Activated naive CD8-positive, alpha-beta T cell treated with anti-CD3 and anti-CD28 coated beads, Interleukin-2, amount 50 U/mL, for 24 hours (primary cell): ENCODE results near the gene GUCY1A1.

ENCODE experiments used
- ATAC-seq: fragments of 150-1000 bp; cut with Tn5 transposase; one replicate; pipeline ENCODE4 v1.10.0; 2021
- DNase-seq: peaks from one replicate; pipeline ENCODE4 v3.0.0; 2021
- H3K27ac Mint-ChIP-seq: one replicate; pipeline ENCODE4 v1.8.0; 2021; ENCODE audit warnings: mild to moderate bottlenecking, mixed read lengths
- H3K27me3 Mint-ChIP-seq: one replicate; pipeline ENCODE4 v1.8.0; 2021; ENCODE audit warnings: mixed read lengths
- H3K36me3 Mint-ChIP-seq: one replicate; pipeline ENCODE4 v1.8.0; 2021; ENCODE audit warnings: low read depth, mixed read lengths
- H3K4me1 Mint-ChIP-seq: one replicate; pipeline ENCODE4 v1.8.0; 2021; ENCODE audit warnings: mixed read lengths
- H3K4me3 Mint-ChIP-seq: one replicate; pipeline ENCODE4 v1.8.0; 2021; ENCODE audit warnings: mild to moderate bottlenecking, moderate library complexity, mixed read lengths
- H3K9me3 Mint-ChIP-seq: one replicate; pipeline ENCODE4 v1.8.0; 2021; ENCODE audit warnings: mixed read lengths

GUCY1A1 gene

GRCh38 chr4:155693015-155693663, 26.5 kb downstream of the GUCY1A1 start:
- H3K27ac Mint-ChIP-seq: no peak overlapping the region

GRCh38 chr4:155694100-155694785, 27.6 kb downstream of the GUCY1A1 start:
- peaks cover 3% of the 10 kb centered on the region for H3K9me3 Mint-ChIP-seq
- H3K4me1 Mint-ChIP-seq: no peaks in the 10 kb centered on the region
- no peak overlapping the region for H3K27ac Mint-ChIP-seq
- ATAC-seq (no peak), DNase-seq (no peak)
- H3K27me3 Mint-ChIP-seq: peaks cover 8% of the 10 kb centered on the region
- H3K36me3 Mint-ChIP-seq: no peaks in the 10 kb centered on the region
- H3K4me3 Mint-ChIP-seq: no peak overlapping the region

More at GRCh38 chr4:155693015-155693663, 26.5 kb downstream of the GUCY1A1 start:
- no peak overlapping the region for H3K4me3 Mint-ChIP-seq
- no peaks in the 10 kb centered on the region for H3K4me1 Mint-ChIP-seq
- peaks cover 3% of the 10 kb centered on the region for H3K9me3 Mint-ChIP-seq
- H3K36me3 Mint-ChIP-seq: no peaks in the 10 kb centered on the region
- no peak for DNase-seq
- peaks cover 8% of the 10 kb centered on the region for H3K27me3 Mint-ChIP-seq
- no peak for ATAC-seq

- H3K27ac Mint-ChIP-seq: no peak overlapping the region
- DNase-seq (no peak), ATAC-seq (no peak)
- H3K36me3 Mint-ChIP-seq: no peaks in the 10 kb centered on the region
- peaks cover 3% of the 10 kb centered on the region for H3K9me3 Mint-ChIP-seq
- H3K4me1 Mint-ChIP-seq: no peaks in the 10 kb centered on the region
- no peak overlapping the region for H3K4me3 Mint-ChIP-seq
- peaks cover 8% of the 10 kb centered on the region for H3K27me3 Mint-ChIP-seq
Observed at GRCh38 chr4:155696226-155696625, 29.6 kb downstream of the GUCY1A1 start.

GRCh38 chr4:155696726-155697125, 30.1 kb downstream of the GUCY1A1 start:
- no peak overlapping the region for H3K4me3 Mint-ChIP-seq

GRCh38 chr4:155701827-155702226, 35.2 kb downstream of the GUCY1A1 start:
- no peak overlapping the region for H3K27ac Mint-ChIP-seq
- H3K9me3 Mint-ChIP-seq: peaks cover 3% of the 10 kb centered on the region
- H3K4me3 Mint-ChIP-seq: no peak overlapping the region
- ATAC-seq: no peak
- peaks cover 3% of the 10 kb centered on the region for H3K27me3 Mint-ChIP-seq
- DNase-seq: no peak
- no peaks in the 10 kb centered on the region for H3K36me3 Mint-ChIP-seq
- no peaks in the 10 kb centered on the region for H3K4me1 Mint-ChIP-seq

More at GRCh38 chr4:155696726-155697125, 30.1 kb downstream of the GUCY1A1 start:
- ATAC-seq: no peak
- Mint-ChIP-seq H3K9me3 (peaks cover 3% of the 10 kb centered on the region), H3K36me3 (no peaks in the 10 kb centered on the region), H3K4me1 (no peaks in the 10 kb centered on the region), H3K27me3 (peaks cover 8% of the 10 kb centered on the region), H3K27ac (no peak overlapping the region)
- no peak for DNase-seq

- H3K4me1 Mint-ChIP-seq: no peaks in the 10 kb centered on the region
- no peak for ATAC-seq
- no peak overlapping the region for H3K4me3 Mint-ChIP-seq
- H3K27ac Mint-ChIP-seq: no peak overlapping the region
- H3K9me3 Mint-ChIP-seq: no peaks in the 10 kb centered on the region
- H3K36me3 Mint-ChIP-seq: no peaks in the 10 kb centered on the region
- no peak for DNase-seq
- no peaks in the 10 kb centered on the region for H3K27me3 Mint-ChIP-seq
Observed at GRCh38 chr4:155703486-155704247, 37.0 kb downstream of the GUCY1A1 start.

GRCh38 chr4:155704841-155705404, 38.3 kb downstream of the GUCY1A1 start:
- DNase-seq: no peak
- no peaks in the 10 kb centered on the region for H3K27me3 Mint-ChIP-seq
- H3K4me3 Mint-ChIP-seq: no peak overlapping the region
- H3K36me3 Mint-ChIP-seq: no peaks in the 10 kb centered on the region
- ATAC-seq: no peak
- no peak overlapping the region for H3K27ac Mint-ChIP-seq
- H3K9me3 Mint-ChIP-seq: no peaks in the 10 kb centered on the region
- H3K4me1 Mint-ChIP-seq: no peaks in the 10 kb centered on the region

GRCh38 chr4:155705664-155706063, 39.0 kb downstream of the GUCY1A1 start:
- Mint-ChIP-seq H3K27me3 (no peaks in the 10 kb centered on the region), H3K27ac (no peak overlapping the region)
- DNase-seq: no peak

GRCh38 chr4:155706147-155706546, 39.5 kb downstream of the GUCY1A1 start:
- Mint-ChIP-seq H3K4me1 (no peaks in the 10 kb centered on the region), H3K27me3 (no peaks in the 10 kb centered on the region), H3K4me3 (no peak overlapping the region), H3K36me3 (no peaks in the 10 kb centered on the region), H3K9me3 (no peaks in the 10 kb centered on the region), H3K27ac (no peak overlapping the region)
- DNase-seq: no peak
- no peak for ATAC-seq

More at GRCh38 chr4:155705664-155706063, 39.0 kb downstream of the GUCY1A1 start:
- no peak overlapping the region for H3K4me3 Mint-ChIP-seq
- no peak for ATAC-seq
- no peaks in the 10 kb centered on the region for H3K36me3 Mint-ChIP-seq
- no peaks in the 10 kb centered on the region for H3K4me1 Mint-ChIP-seq
- H3K9me3 Mint-ChIP-seq: no peaks in the 10 kb centered on the region

- DNase-seq: no peak
- Mint-ChIP-seq H3K4me3 (no peak overlapping the region), H3K27ac (no peak overlapping the region), H3K27me3 (no peaks in the 10 kb centered on the region), H3K4me1 (no peaks in the 10 kb centered on the region), H3K9me3 (no peaks in the 10 kb centered on the region), H3K36me3 (no peaks in the 10 kb centered on the region)
- ATAC-seq: no peak
Observed at GRCh38 chr4:155707251-155707650, 40.6 kb downstream of the GUCY1A1 start.

GRCh38 chr4:155708782-155709181, 42.1 kb downstream of the GUCY1A1 start:
- Mint-ChIP-seq H3K4me3 (no peak overlapping the region), H3K27ac (no peak overlapping the region), H3K36me3 (no peaks in the 10 kb centered on the region), H3K27me3 (no peaks in the 10 kb centered on the region), H3K9me3 (no peaks in the 10 kb centered on the region), H3K4me1 (no peaks in the 10 kb centered on the region)
- DNase-seq (no peak), ATAC-seq (no peak)

- H3K4me1 Mint-ChIP-seq: no peaks in the 10 kb centered on the region
- H3K4me3 Mint-ChIP-seq: no peak overlapping the region
- ATAC-seq (no peak), DNase-seq (no peak)
- H3K9me3 Mint-ChIP-seq: no peaks in the 10 kb centered on the region
- H3K36me3 Mint-ChIP-seq: no peaks in the 10 kb centered on the region
- no peak overlapping the region for H3K27ac Mint-ChIP-seq
- H3K27me3 Mint-ChIP-seq: no peaks in the 10 kb centered on the region
Observed at GRCh38 chr4:155709918-155710317, 43.3 kb downstream of the GUCY1A1 start.

- DNase-seq (no peak), ATAC-seq (no peak)
- Mint-ChIP-seq H3K36me3 (no peaks in the 10 kb centered on the region), H3K4me3 (no peak overlapping the region), H3K9me3 (no peaks in the 10 kb centered on the region), H3K4me1 (no peaks in the 10 kb centered on the region), H3K27ac (no peak overlapping the region), H3K27me3 (no peaks in the 10 kb centered on the region)
Observed at GRCh38 chr4:155711556-155711955, 44.9 kb downstream of the GUCY1A1 start.

- Mint-ChIP-seq H3K4me1 (no peaks in the 10 kb centered on the region), H3K27me3 (no peaks in the 10 kb centered on the region), H3K36me3 (no peaks in the 10 kb centered on the region), H3K9me3 (no peaks in the 10 kb centered on the region), H3K4me3 (no peak overlapping the region), H3K27ac (no peak overlapping the region)
- DNase-seq: no peak
- no peak for ATAC-seq
Observed at GRCh38 chr4:155712846-155713245, 46.2 kb downstream of the GUCY1A1 start.

- Mint-ChIP-seq H3K36me3 (no peaks in the 10 kb centered on the region), H3K9me3 (no peaks in the 10 kb centered on the region), H3K27me3 (no peaks in the 10 kb centered on the region), H3K4me3 (no peak overlapping the region), H3K27ac (no peak overlapping the region), H3K4me1 (no peaks in the 10 kb centered on the region)
- DNase-seq: no peak
- ATAC-seq: no peak
Observed at GRCh38 chr4:155713911-155714310, 47.3 kb downstream of the GUCY1A1 start.
